Endothelial cell of umbilical vein (primary cell): ENCODE data around the gene DHRS1. TPM values are rescaled to one million over a fixed set of nuclear protein-coding genes. Genes with fewer than 3 reads are reported as not detected.

ENCODE experiments used
- BruUV-seq: library from RNA; stranded (reverse); fragments of 400-500 nt; replicated peaks from 2 replicates; lab custom pipeline; 2021; lab: Mats Ljungman, UMichigan
- CTCF ChIA-PET: fragments of 300-600, 350-600 bp; sonication (Branson Sonifier 250); formaldehyde crosslinking; loops from one replicate; lab custom pipeline; 2021; ENCODE audit warnings: antibody characterized with exemption, inconsistent platforms; lab: Charles Lee
- POLR2A ChIA-PET: fragments of 300-600, 350-600 bp; sonication (Branson Sonifier 250); formaldehyde crosslinking; loops from one replicate; lab custom pipeline; 2021; ENCODE audit warnings: antibody characterized with exemption, inconsistent platforms; lab: Charles Lee
- DNase-seq: peaks from one replicate; pipeline ENCODE4 v3.0.0-alpha.2; 2011; ENCODE audit warnings: low read depth, low spot score
- FAIRE-seq: peaks from 2 replicates; lab custom pipeline; 2011; peaks lifted over from hg19 to GRCh38; lab: Jason Lieb, UNC
- H2AFZ ChIP-seq: 2 replicates; pipeline ENCODE4 v1.6.0; 2012; ENCODE audit warnings: low read depth, low read length, control low read depth, inconsistent platforms
- H3K27ac ChIP-seq: 2 replicates; pipeline ENCODE4 v1.5.1; 2011; ENCODE audit warnings: low read depth, mild to moderate bottlenecking, control low read depth, low read length, moderate library complexity; ENCODE audit not compliant: insufficient read depth
- H3K27me3 ChIP-seq, 2 experiments: 2 replicates each; pipeline versions ENCODE4 v1.6.0 to v1.6.1; 2011; ENCODE audit warnings: low read length in 2 of 2, mixed read lengths in 1 of 2; ENCODE audit not compliant: control insufficient read depth in 2 of 2, insufficient read depth in 2 of 2
- H3K36me3 ChIP-seq, 2 experiments: 2 replicates in 1 of 2; 3 replicates in 1 of 2; pipeline ENCODE4 v1.5.1; 2011; ENCODE audit warnings: low read length in 2 of 2, mild to moderate bottlenecking in 1 of 2, moderate library complexity in 1 of 2; ENCODE audit not compliant: control insufficient read depth in 2 of 2, insufficient read depth in 2 of 2; ENCODE audit errors: extremely low read depth in 1 of 2
- H3K4me1 ChIP-seq: 3 replicates; pipeline ENCODE4 v1.5.1; 2011; ENCODE audit warnings: mild to moderate bottlenecking, low read length; ENCODE audit not compliant: control insufficient read depth, insufficient read depth; ENCODE audit errors: extremely low read depth
- H3K4me2 ChIP-seq: 2 replicates; pipeline ENCODE4 v1.6.1; 2011; ENCODE audit warnings: low read length, control low read depth, mixed read lengths; ENCODE audit not compliant: insufficient read depth
- H3K4me3 ChIP-seq, 3 experiments: fragments of 200-600 bp in 1 of 3; sonication (generic), shearing (Covaris generic) in 1 of 3; replicated peaks in 1 of 3; 2 replicates each; pipeline ENCODE4 v1.5.1; 2011 to 2016; ENCODE audit warnings: control low read depth in 3 of 3, low read length in 3 of 3, mild to moderate bottlenecking in 2 of 3, inconsistent platforms in 1 of 3, low read depth in 1 of 3, moderate library complexity in 1 of 3; ENCODE audit not compliant: insufficient read depth in 1 of 3
- H3K79me2 ChIP-seq: 2 replicates; pipeline ENCODE4 v1.6.0; 2012; ENCODE audit warnings: low read length, inconsistent platforms; ENCODE audit not compliant: control insufficient read depth, insufficient read depth
- H3K9ac ChIP-seq: replicated peaks from 2 replicates; pipeline ENCODE3; 2011; ENCODE audit warnings: low read length, control low read depth; ENCODE audit not compliant: insufficient read depth; ENCODE audit errors: extremely low read depth
- H3K9me1 ChIP-seq: replicated peaks from 3 replicates; pipeline ENCODE4 v1.6.0; 2011; ENCODE audit warnings: mild to moderate bottlenecking, low read length; ENCODE audit not compliant: control insufficient read depth, insufficient read depth; ENCODE audit errors: extremely low read depth
- H3K9me3 ChIP-seq: replicated peaks from 2 replicates; pipeline ENCODE4 v1.5.1; 2012; ENCODE audit warnings: low read length, inconsistent platforms; ENCODE audit not compliant: control insufficient read depth, insufficient read depth
- H4K20me1 ChIP-seq: replicated peaks from 2 replicates; pipeline ENCODE3; 2011; ENCODE audit warnings: mild to moderate bottlenecking, low read length; ENCODE audit not compliant: control insufficient read depth, insufficient read depth; ENCODE audit errors: extremely low read depth
- CTCF ChIP-seq, 2 donors: IDR thresholded peaks; 1 replicate in 1 of 2; 2 replicates in 1 of 2; pipeline ENCODE4 v1.5.1; 2011; ENCODE audit warnings: low read length in 2 of 2, mild to moderate bottlenecking in 2 of 2, moderate library complexity in 2 of 2, control low read depth in 1 of 2, inconsistent platforms in 1 of 2, low read depth in 1 of 2; ENCODE audit not compliant: insufficient read depth in 1 of 2; ENCODE audit errors: extremely low read depth in 1 of 2
- GATA2 ChIP-seq: IDR thresholded peaks from 2 replicates; pipeline ENCODE4 v1.7.0; 2011; ENCODE audit warnings: low read depth, mild to moderate bottlenecking, moderate library complexity, mixed read lengths, low read length; ENCODE audit not compliant: insufficient read length, insufficient read depth
- JUN ChIP-seq: IDR thresholded peaks from 2 replicates; pipeline ENCODE4 v1.6.1; 2011; ENCODE audit warnings: borderline replicate concordance, low read depth; ENCODE audit not compliant: insufficient read length, insufficient read depth
- MYC ChIP-seq: IDR thresholded peaks from one replicate; pipeline ENCODE4 v1.6.1; 2011; ENCODE audit warnings: mild to moderate bottlenecking, low read depth, low read length
- POLR2A ChIP-seq: IDR thresholded peaks from 2 replicates; pipeline ENCODE4 v1.6.1; 2012; ENCODE audit warnings: low read depth, mild to moderate bottlenecking, control low read depth, low read length
- dilution Hi-C: fragments of 300-500 bp; cut with MboI; formaldehyde crosslinking; loops from one replicate; pipeline ENCODE4 v1.15.0; 2019; ENCODE audit warnings: low sequenced_read_pairs; ENCODE audit not compliant: extremely low pct_ligation_motif_present
- intact Hi-C: fragments of 100-400 bp; cut with micrococcal nuclease; formaldehyde crosslinking; loops from one replicate; pipeline ENCODE4 v1.10.0; 2022
- polyA plus RNA-seq, 4 experiments: library from polyadenylated mRNA; depleted of rRNA in 3 of 4; stranded (reverse) in 3 of 4; unstranded in 1 of 4; fragments of >200 nt; gene quantifications; 2 replicates each; pipeline versions ENCODE4 v1.2.1 to v1.2.3, GENCODE V29; 2011 to 2012; ENCODE audit warnings: missing spikeins in 1 of 4
- total RNA-seq: library from RNA; stranded (reverse); gene quantifications from 2 replicates; pipeline ENCODE4 v1.2.3, GENCODE V29; 2021

Gene DHRS1
- total and polyA plus RNA-seq, 2 donors (not counting 3 experiments of a cell fraction or from before 2014, with no cell fraction given) = 18.0 to 69.5 TPM

DNA sequence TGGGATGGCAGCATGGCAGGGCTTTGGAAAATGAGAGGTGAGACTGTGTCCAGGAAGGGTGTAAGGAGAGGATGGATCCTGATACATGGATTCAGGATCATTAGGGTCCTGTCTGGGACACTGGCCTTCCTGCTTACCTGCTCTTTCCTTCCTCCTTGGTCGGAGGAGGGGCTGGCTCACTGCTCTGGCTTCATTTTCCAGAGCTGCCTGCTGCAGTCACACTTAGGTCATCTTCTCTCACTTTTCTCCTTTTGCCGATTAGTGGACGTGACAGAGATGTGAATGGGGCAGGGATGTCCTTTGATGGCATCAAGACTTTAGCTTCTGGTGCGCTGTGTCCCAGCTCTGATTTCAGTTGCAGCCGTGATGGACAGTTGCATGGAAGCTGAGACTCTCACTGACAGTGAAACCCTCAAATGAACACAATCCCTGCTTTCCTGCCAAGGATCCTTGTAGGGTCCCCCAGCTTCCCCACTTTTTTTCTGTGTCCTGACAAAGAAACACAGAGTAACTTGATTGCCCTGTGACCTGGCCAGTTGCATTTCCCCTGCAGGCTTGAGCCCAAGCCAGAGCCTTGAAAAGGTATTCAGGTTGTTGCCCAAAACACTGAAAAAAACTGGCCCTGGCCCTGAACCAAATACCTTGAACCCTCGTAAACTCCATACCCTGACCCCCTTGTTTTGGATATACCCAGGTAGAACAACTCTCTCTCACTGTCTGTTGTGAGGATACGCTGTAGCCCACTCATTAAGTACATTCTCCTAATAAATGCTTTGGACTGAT lies 9.0 kb upstream of the DHRS1 start:
- Histone ChIP-seq H4K20me1 (no peaks in the 10 kb centered on the region), H3K9ac (no peak overlapping the region), H3K9me1 (no peaks in the 10 kb centered on the region), H2AFZ (no peak overlapping the region), H3K79me2 (no peaks in the 10 kb centered on the region), H3K4me3 (no peak overlapping the region), H3K9me3 (no peaks in the 10 kb centered on the region), H3K27me3 (no peaks in the 10 kb centered on the region), H3K4me1 (peaks cover 37% of the 10 kb centered on the region), H3K4me2 (no peak overlapping the region), H3K27ac (no peak overlapping the region), H3K36me3 (peaks cover 0 to 29% of the 10 kb centered on the region in 2 experiments)
- CTCF ChIA-PET = interaction anchor here (0.6 to 7.4 kb wide), 45 partner anchors 8 to 754 kb away, joined by 3 to 122 read pairs (median 5); partner anchors contain the start of genes CHMP4A, DHRS1, GMPR2 and IPO4
- POLR2A ChIA-PET = interaction anchor here (0.9 to 1.2 kb wide), 3 partner anchors 66 to 95 kb away, joined by 3 to 4 read pairs (median 3); partner anchors contain the start of genes CHMP4A, MDP1 and TINF2
- dilution Hi-C loops (no loop called here), intact Hi-C loops (loop anchor here (1.0 kb wide), 2 partner anchors 37 to 66 kb away; partner anchors contain the start of genes RABGGTA and TINF2)
- TF ChIP-seq POLR2A = no peak
- no peak for TF ChIP-seq MYC
- peak in 1 of 2 donors; percentile 1 for TF ChIP-seq CTCF (IDR thresholded peaks at IDR 0.05; ENCODE audit: extremely low read depth in 1 of 2, insufficient read depth in 1 of 2, low read depth in 1 of 2, low read length in 2 of 2)
- TF ChIP-seq JUN = no peak
- no peak for TF ChIP-seq GATA2
- BruUV-seq = no TSS peak
- DNase-seq (no peak), FAIRE-seq (no peak)
